ENCODE measurements around the gene LUC7L3.

DNA sequence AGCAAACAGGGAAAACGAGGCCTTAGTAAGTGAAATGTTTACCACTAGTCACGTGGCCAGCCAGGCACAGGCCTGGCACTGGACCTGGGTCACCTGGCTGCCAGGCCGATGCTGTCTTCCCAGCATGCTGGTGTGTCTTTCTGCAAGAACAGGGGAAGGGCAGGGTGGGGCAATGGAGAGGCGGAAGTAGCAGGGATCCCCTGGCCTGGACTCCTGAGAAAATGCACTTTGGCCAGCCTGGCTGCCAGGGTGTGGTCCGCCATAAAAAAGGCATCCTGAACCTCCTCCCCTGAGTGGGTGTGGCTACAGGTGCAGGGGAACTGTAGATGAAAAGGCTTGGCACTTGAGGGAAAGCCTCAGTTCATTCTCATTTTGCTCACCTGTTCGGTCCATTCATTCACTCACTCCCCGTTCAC, 49.0 kb downstream of the LUC7L3 start:
- TF ChIP-seq, protein P1, sequence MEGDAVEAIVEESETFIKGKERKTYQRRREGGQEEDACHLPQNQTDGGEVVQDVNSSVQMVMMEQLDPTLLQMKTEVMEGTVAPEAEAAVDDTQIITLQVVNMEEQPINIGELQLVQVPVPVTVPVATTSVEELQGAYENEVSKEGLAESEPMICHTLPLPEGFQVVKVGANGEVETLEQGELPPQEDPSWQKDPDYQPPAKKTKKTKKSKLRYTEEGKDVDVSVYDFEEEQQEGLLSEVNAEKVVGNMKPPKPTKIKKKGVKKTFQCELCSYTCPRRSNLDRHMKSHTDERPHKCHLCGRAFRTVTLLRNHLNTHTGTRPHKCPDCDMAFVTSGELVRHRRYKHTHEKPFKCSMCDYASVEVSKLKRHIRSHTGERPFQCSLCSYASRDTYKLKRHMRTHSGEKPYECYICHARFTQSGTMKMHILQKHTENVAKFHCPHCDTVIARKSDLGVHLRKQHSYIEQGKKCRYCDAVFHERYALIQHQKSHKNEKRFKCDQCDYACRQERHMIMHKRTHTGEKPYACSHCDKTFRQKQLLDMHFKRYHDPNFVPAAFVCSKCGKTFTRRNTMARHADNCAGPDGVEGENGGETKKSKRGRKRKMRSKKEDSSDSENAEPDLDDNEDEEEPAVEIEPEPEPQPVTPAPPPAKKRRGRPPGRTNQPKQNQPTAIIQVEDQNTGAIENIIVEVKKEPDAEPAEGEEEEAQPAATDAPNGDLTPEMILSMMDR (IDR thresholded peaks at IDR 0.05; ENCODE audit: low read length): no peak
- no peak for TF ChIP-seq EZH2 (optimal IDR thresholded peaks at IDR 0.05; ENCODE audit: low read depth, low read length)

All from MM.1S (cell line).